Measurements from ENCODE around the gene KNSTRN. TPM values are rescaled to one million over a fixed set of nuclear protein-coding genes. Genes with fewer than 3 reads are reported as not detected.

The KNSTRN gene
- total RNA-seq, 1 donor from 2014 or later: 28.4 TPM

DNA sequence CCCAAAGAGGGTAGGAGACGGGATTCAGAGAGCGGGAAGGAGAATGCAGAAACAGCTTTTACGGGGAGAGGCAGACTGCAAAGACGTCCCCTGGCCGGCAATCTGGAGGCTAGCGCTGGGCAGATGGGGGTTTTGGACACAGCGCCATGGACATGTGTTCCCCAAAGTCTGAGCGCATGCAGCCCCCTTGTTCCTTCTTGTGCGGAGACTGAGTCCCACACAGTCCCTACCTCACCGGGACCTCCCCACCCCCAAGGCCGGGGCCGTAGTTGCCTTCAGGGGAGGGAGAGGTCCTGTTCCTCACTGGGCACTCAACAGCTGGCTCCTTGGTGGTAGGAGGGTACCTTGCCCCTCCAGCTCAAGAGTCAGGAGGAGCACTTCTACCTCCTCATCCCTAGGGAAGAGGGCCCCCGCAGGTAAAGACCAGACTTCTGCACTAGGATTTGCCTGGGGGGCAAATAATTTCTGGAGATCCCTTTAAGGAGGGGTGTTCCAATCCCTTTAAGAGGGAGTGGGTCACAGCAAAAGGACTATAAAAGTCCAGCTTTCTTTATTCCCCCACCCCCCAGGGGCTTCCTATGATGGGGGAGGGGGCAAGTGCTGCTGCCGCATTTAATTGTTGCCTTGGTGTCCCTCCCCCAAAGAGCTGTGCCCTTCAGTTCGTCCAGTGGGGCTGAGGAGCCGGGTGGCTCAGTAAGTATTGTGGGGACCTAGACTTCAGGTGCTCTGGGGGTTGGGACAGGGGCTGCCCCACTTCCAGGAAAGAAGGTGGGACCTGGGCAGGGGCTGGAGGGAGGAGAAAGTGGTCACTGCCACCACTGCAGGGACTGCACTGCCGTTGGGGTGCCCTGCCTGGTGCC lies 54.6 kb downstream of the KNSTRN start:
- Mint-ChIP-seq H3K4me1 (ENCODE audit: low read depth) (peaks cover 42% of the 10 kb centered on the region), H3K9me3 (ENCODE audit: low read depth) (no peaks in the 10 kb centered on the region), H3K27me3 (ENCODE audit: low read depth) (peaks cover 22% of the 10 kb centered on the region), H3K27ac (ENCODE audit: unreplicated experiment) (no peak overlapping the region), H3K36me3 (ENCODE audit: low read depth) (no peaks in the 10 kb centered on the region), H3K4me3 (ENCODE audit: unreplicated experiment) (peak overlapping the region; percentile 68)
- DNase-seq (ENCODE audit: low spot score): no peak
- TF ChIP-seq, protein P1, sequence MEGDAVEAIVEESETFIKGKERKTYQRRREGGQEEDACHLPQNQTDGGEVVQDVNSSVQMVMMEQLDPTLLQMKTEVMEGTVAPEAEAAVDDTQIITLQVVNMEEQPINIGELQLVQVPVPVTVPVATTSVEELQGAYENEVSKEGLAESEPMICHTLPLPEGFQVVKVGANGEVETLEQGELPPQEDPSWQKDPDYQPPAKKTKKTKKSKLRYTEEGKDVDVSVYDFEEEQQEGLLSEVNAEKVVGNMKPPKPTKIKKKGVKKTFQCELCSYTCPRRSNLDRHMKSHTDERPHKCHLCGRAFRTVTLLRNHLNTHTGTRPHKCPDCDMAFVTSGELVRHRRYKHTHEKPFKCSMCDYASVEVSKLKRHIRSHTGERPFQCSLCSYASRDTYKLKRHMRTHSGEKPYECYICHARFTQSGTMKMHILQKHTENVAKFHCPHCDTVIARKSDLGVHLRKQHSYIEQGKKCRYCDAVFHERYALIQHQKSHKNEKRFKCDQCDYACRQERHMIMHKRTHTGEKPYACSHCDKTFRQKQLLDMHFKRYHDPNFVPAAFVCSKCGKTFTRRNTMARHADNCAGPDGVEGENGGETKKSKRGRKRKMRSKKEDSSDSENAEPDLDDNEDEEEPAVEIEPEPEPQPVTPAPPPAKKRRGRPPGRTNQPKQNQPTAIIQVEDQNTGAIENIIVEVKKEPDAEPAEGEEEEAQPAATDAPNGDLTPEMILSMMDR (IDR thresholded peaks at IDR 0.05): no peak

DNA sequence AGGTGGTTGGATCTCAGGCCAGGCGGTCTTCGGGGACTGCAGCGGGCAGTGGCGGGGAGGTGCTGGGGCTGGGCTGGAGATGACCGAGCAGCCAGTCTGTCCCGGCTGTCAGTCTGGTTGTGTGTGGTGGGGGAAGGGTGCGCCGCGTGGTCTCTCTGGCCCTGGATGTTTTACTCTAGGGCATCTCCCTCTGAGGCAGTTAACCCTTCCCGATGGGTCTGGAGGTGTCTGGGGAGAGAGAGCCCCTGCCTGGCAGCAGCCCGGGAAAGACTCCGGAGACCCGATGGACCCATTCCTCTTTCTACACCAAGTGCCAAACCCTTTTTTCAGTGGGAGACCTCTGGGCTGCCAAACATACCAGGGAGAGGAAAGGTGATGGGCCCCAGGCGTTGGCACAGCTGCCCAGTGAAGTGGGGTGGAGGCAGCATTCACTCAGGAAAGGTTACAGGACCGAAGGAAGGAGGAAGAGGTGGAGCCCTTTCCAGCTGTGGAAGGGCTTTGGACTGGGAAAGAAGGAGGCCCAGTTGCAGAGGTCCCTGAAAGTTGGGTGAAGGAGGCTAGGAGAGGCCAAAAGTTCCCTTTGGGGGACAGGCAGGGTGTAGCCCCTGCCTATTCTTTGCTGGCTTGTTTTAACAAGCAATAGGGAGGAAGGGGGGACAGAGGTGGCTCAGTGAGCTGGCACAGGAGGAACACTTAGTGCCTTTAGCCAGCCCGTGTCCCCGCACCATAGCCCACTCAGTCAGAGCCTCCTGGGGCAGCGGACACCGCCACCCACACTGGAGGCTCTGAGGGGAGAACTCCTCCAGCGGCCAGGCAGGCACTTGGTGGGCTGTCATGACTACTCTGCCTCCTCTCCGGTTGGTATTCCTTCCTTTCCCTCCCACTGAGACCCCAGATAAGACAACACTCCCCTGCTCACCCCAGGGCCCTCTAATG lies 55.5 kb downstream of the KNSTRN start:
- H3K27me3 Mint-ChIP-seq (ENCODE audit: low read depth): peaks cover 22% of the 10 kb centered on the region
- H3K4me3 Mint-ChIP-seq (ENCODE audit: unreplicated experiment): peak overlapping the region; percentile 35
- H3K9me3 Mint-ChIP-seq (ENCODE audit: low read depth): no peaks in the 10 kb centered on the region
- H3K36me3 Mint-ChIP-seq (ENCODE audit: low read depth): no peaks in the 10 kb centered on the region
- H3K4me1 Mint-ChIP-seq (ENCODE audit: low read depth): peaks cover 50% of the 10 kb centered on the region
- H3K27ac Mint-ChIP-seq (ENCODE audit: unreplicated experiment): no peak overlapping the region
- no peak for DNase-seq (ENCODE audit: low spot score)
- TF ChIP-seq, protein P1 (IDR thresholded peaks at IDR 0.05): no peak

GRCh38 chr15:40438712-40439111 lies 56.2 kb downstream of the KNSTRN start:
- Mint-ChIP-seq H3K27ac (ENCODE audit: unreplicated experiment) (peak overlapping the region; percentile 22), H3K27me3 (ENCODE audit: low read depth) (peaks cover 21% of the 10 kb centered on the region), H3K4me3 (ENCODE audit: unreplicated experiment) (no peak overlapping the region), H3K4me1 (ENCODE audit: low read depth) (peaks cover 57% of the 10 kb centered on the region), H3K9me3 (ENCODE audit: low read depth) (no peaks in the 10 kb centered on the region), H3K36me3 (ENCODE audit: low read depth) (no peaks in the 10 kb centered on the region)
- TF ChIP-seq, protein P1 (IDR thresholded peaks at IDR 0.05): no peak
- no peak for DNase-seq (ENCODE audit: low spot score)

GRCh38 chr15:40439461-40439959 lies 57.0 kb downstream of the KNSTRN start:
- peak overlapping the region; percentile 96 for H3K4me3 Mint-ChIP-seq (ENCODE audit: unreplicated experiment)
- H3K4me1 Mint-ChIP-seq (ENCODE audit: low read depth): peaks cover 63% of the 10 kb centered on the region
- peaks cover 21% of the 10 kb centered on the region for H3K27me3 Mint-ChIP-seq (ENCODE audit: low read depth)
- no peak for DNase-seq (ENCODE audit: low spot score)
- no peaks in the 10 kb centered on the region for H3K9me3 Mint-ChIP-seq (ENCODE audit: low read depth)
- peak overlapping the region; percentile 96 for H3K27ac Mint-ChIP-seq (ENCODE audit: unreplicated experiment)
- H3K36me3 Mint-ChIP-seq (ENCODE audit: low read depth): no peaks in the 10 kb centered on the region
- TF ChIP-seq, protein P1 (IDR thresholded peaks at IDR 0.05): no peak

Measured in chondrocyte (in vitro differentiated cells).